ENCODE results near the gene TIMM23.
A peak's percentile ranks its signal among the peaks of the same experiment; 100 is the strongest.
"Not testable (repeated sequence)": the region's sequence is repeated elsewhere in the genome, so short reads cannot be mapped to it uniquely, and the experiment has no call there.

Gene TIMM23

GRCh38 chr10:45997994-45998763, 25.9 kb downstream of the TIMM23 start:
- DNase-seq = no peak

GRCh38 chr10:45999955-46000354, 27.7 kb downstream of the TIMM23 start:
- not testable (repeated sequence) for DNase-seq

GRCh38 chr10:46000538-46000937, 28.2 kb downstream of the TIMM23 start:
- no peak for DNase-seq

GRCh38 chr10:46001187-46001756, 29.0 kb downstream of the TIMM23 start:
- DNase-seq = no peak

GRCh38 chr10:46002189-46002687, 29.9 kb downstream of the TIMM23 start:
- not testable (repeated sequence) for DNase-seq

GRCh38 chr10:46002916-46003693, 30.8 kb downstream of the TIMM23 start:
- DNase-seq = no peak

GRCh38 chr10:46004963-46005362, 32.7 kb downstream of the TIMM23 start:
- no peak for DNase-seq

GRCh38 chr10:46005383-46005782, 33.1 kb downstream of the TIMM23 start:
- no peak for DNase-seq

GRCh38 chr10:46006219-46006618, 33.9 kb downstream of the TIMM23 start:
- no peak for DNase-seq

- DNase-seq = no peak
Observed at GRCh38 chr10:46012746-46013145, 40.5 kb downstream of the TIMM23 start.

- DNase-seq = no peak
Observed at GRCh38 chr10:46014206-46014605, 41.9 kb downstream of the TIMM23 start.

- DNase-seq = no peak
Observed at GRCh38 chr10:46014683-46015405, 42.6 kb downstream of the TIMM23 start.

GRCh38 chr10:46016190-46016589, 43.9 kb downstream of the TIMM23 start:
- DNase-seq = no peak

- DNase-seq = no peak
Observed at GRCh38 chr10:46016811-46017210, 44.5 kb downstream of the TIMM23 start.

GRCh38 chr10:46017733-46018132, 45.4 kb downstream of the TIMM23 start:
- no peak for DNase-seq

GRCh38 chr10:46018453-46019176, 46.3 kb downstream of the TIMM23 start:
- DNase-seq = no peak

GRCh38 chr10:46019177-46019528, 46.9 kb downstream of the TIMM23 start:
- DNase-seq = no peak

- peak; percentile 15 for DNase-seq
Observed at GRCh38 chr10:46019569-46020343, 47.5 kb downstream of the TIMM23 start.

GRCh38 chr10:46020344-46020657, 48.0 kb downstream of the TIMM23 start:
- DNase-seq = no peak

- peak; percentile 84 for DNase-seq
Observed at GRCh38 chr10:46022978-46023702, 50.9 kb downstream of the TIMM23 start.

- no peak for DNase-seq
Observed at GRCh38 chr10:46024948-46025347, 52.7 kb downstream of the TIMM23 start.

All from CD4-positive, alpha-beta T cell treated with Interleukin-21 for 1 hour (primary cell).